HepG2 (cell line): Measurements from ENCODE around the gene SP8. TPM values are rescaled to one million over a fixed set of nuclear protein-coding genes. Genes with fewer than 3 reads are reported as not detected.

Source experiments
- CHD2 ChIP-seq: IDR thresholded peaks from 2 replicates; pipeline ENCODE4 v1.6.1; 2011; ENCODE audit warnings: low read depth, low read length, improper control_type of control experiment
- MAZ ChIP-seq, 2 experiments: sonication (generic) in 1 of 2; formaldehyde crosslinking in 1 of 2; IDR thresholded peaks; 2 replicates each; pipeline versions ENCODE4 v1.5.0 to v1.6.1; 2012 to 2020; ENCODE audit warnings: low read depth in 2 of 2, mild to moderate bottlenecking in 2 of 2, borderline replicate concordance in 1 of 2, improper control_type of control experiment in 1 of 2, low read length in 1 of 2, missing genetic modification reagents in 1 of 2, moderate library complexity in 1 of 2
- SETDB1 ChIP-seq: sonication (generic); formaldehyde crosslinking; IDR thresholded peaks from 2 replicates; pipeline ENCODE4 v1.5.1; 2020; ENCODE audit warnings: missing genetic modification reagents, mild to moderate bottlenecking, borderline replicate concordance
- polyA plus RNA-seq, 8 experiments: library from polyadenylated mRNA; depleted of rRNA in 3 of 8; stranded (reverse) in 7 of 8; unstranded in 1 of 8; fragments of >200 nt; fragmentation: Illumina TruSeq in 4 of 8; extraction: Trizol in 4 of 8; gene quantifications; 2 replicates each; pipeline versions ENCODE4 v1.2.1 to v1.2.3, GENCODE V29; 2011 to 2016; ENCODE audit warnings: low read depth in 4 of 8, missing spikeins in 1 of 8, mixed read lengths in 1 of 8; ENCODE audit not compliant: insufficient read depth in 1 of 8
- total RNA-seq, 5 experiments: library from RNA; depleted of rRNA; stranded (reverse); fragments of >200 nt; fragmentation: Illumina TruSeq; extraction: Trizol; gene quantifications; 2 replicates each; pipeline ENCODE4 v1.2.3, GENCODE V29; 2016; ENCODE audit warnings: low read depth in 1 of 5
- TF ChIP-seq, protein P1 (sequence below): sonication (generic); formaldehyde crosslinking; IDR thresholded peaks from 2 replicates; pipeline ENCODE4 v1.4.0; 2020; ENCODE audit warnings: missing genetic modification reagents
- TF ChIP-seq, protein P2 (sequence below): sonication (generic); formaldehyde crosslinking; IDR thresholded peaks from 2 replicates; pipeline ENCODE4 v1.5.1; 2020; ENCODE audit warnings: mild to moderate bottlenecking, moderate library complexity, missing genetic modification reagents
- TF ChIP-seq, protein P3 (sequence below): sonication (generic); formaldehyde crosslinking; IDR thresholded peaks from 2 replicates; pipeline ENCODE4 v1.4.0; 2020; ENCODE audit warnings: missing genetic modification reagents, borderline replicate concordance
- TF ChIP-seq, protein P4 (sequence below): sonication (generic); formaldehyde crosslinking; IDR thresholded peaks from 2 replicates; pipeline ENCODE4 v1.5.0; 2020; ENCODE audit warnings: mild to moderate bottlenecking, missing genetic modification reagents
- TF ChIP-seq, protein P5 (sequence below): sonication (generic); formaldehyde crosslinking; IDR thresholded peaks from 2 replicates; pipeline ENCODE4 v1.9.0; 2021; ENCODE audit warnings: missing genetic modification reagents, borderline replicate concordance

The SP8 gene
- total and polyA plus RNA-seq, 2 of the 13 experiments (the other 11 are each of a cell fraction or from before 2014, with no cell fraction given) = not detected

DNA sequence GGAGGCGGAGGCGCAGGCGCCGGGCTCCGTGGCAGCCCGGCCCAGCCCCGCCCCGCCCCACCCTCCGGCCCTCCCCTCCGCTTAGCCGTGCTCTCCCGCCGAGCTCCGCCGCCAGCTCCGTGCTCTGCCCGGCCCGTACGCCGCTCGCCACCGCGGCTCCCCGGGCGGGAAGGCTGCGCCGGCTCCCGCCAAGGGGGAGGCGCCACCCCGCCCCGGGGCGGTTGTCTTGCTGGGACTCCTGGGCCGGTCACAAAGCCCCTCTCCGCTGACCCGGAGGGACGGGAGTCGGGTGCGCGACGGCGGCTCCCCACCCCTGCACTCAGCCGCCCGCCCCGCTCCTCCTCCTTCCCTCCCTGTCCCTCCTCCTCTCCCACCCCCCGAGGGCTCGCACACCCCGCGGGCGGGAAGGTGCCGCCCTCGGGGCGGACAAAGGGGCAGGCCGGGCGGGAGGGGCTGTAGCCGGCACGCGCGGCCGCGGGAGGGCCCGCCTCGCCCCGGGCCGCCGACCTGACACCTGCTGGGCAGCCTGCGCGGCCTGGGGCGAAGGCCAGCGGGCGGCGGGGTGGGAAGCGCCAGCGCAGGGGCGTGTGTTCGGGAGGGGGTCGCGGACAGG is 11.5 kb upstream of the SP8 start (continued):
- TF ChIP-seq, protein P1, sequence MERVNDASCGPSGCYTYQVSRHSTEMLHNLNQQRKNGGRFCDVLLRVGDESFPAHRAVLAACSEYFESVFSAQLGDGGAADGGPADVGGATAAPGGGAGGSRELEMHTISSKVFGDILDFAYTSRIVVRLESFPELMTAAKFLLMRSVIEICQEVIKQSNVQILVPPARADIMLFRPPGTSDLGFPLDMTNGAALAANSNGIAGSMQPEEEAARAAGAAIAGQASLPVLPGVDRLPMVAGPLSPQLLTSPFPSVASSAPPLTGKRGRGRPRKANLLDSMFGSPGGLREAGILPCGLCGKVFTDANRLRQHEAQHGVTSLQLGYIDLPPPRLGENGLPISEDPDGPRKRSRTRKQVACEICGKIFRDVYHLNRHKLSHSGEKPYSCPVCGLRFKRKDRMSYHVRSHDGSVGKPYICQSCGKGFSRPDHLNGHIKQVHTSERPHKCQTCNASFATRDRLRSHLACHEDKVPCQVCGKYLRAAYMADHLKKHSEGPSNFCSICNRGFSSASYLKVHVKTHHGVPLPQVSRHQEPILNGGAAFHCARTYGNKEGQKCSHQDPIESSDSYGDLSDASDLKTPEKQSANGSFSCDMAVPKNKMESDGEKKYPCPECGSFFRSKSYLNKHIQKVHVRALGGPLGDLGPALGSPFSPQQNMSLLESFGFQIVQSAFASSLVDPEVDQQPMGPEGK (CRISPR knock-in tag) = peak; percentile 44; the same call in 1 of the 2 replicates
- TF ChIP-seq, protein P2, sequence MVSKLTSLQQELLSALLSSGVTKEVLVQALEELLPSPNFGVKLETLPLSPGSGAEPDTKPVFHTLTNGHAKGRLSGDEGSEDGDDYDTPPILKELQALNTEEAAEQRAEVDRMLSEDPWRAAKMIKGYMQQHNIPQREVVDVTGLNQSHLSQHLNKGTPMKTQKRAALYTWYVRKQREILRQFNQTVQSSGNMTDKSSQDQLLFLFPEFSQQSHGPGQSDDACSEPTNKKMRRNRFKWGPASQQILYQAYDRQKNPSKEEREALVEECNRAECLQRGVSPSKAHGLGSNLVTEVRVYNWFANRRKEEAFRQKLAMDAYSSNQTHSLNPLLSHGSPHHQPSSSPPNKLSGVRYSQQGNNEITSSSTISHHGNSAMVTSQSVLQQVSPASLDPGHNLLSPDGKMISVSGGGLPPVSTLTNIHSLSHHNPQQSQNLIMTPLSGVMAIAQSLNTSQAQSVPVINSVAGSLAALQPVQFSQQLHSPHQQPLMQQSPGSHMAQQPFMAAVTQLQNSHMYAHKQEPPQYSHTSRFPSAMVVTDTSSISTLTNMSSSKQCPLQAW = no peak
- TF ChIP-seq, protein P3, sequence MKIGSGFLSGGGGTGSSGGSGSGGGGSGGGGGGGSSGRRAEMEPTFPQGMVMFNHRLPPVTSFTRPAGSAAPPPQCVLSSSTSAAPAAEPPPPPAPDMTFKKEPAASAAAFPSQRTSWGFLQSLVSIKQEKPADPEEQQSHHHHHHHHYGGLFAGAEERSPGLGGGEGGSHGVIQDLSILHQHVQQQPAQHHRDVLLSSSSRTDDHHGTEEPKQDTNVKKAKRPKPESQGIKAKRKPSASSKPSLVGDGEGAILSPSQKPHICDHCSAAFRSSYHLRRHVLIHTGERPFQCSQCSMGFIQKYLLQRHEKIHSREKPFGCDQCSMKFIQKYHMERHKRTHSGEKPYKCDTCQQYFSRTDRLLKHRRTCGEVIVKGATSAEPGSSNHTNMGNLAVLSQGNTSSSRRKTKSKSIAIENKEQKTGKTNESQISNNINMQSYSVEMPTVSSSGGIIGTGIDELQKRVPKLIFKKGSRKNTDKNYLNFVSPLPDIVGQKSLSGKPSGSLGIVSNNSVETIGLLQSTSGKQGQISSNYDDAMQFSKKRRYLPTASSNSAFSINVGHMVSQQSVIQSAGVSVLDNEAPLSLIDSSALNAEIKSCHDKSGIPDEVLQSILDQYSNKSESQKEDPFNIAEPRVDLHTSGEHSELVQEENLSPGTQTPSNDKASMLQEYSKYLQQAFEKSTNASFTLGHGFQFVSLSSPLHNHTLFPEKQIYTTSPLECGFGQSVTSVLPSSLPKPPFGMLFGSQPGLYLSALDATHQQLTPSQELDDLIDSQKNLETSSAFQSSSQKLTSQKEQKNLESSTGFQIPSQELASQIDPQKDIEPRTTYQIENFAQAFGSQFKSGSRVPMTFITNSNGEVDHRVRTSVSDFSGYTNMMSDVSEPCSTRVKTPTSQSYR (CRISPR knock-in tag) = no peak
- no peak for TF ChIP-seq SETDB1
- TF ChIP-seq MAZ (IDR thresholded peaks at IDR 0.05; ENCODE audit: borderline replicate concordance, low read depth, low read length) = no peak
- TF ChIP-seq MAZ (CRISPR knock-in tag; IDR thresholded peaks at IDR 0.05; ENCODE audit: low read depth) = peak; percentile 54; the same call in 1 of the 2 replicates
- TF ChIP-seq, protein P4, sequence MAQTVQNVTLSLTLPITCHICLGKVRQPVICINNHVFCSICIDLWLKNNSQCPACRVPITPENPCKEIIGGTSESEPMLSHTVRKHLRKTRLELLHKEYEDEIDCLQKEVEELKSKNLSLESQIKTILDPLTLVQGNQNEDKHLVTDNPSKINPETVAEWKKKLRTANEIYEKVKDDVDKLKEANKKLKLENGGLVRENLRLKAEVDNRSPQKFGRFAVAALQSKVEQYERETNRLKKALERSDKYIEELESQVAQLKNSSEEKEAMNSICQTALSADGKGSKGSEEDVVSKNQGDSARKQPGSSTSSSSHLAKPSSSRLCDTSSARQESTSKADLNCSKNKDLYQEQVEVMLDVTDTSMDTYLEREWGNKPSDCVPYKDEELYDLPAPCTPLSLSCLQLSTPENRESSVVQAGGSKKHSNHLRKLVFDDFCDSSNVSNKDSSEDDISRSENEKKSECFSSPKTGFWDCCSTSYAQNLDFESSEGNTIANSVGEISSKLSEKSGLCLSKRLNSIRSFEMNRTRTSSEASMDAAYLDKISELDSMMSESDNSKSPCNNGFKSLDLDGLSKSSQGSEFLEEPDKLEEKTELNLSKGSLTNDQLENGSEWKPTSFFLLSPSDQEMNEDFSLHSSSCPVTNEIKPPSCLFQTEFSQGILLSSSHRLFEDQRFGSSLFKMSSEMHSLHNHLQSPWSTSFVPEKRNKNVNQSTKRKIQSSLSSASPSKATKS = no peak
- no peak for TF ChIP-seq CHD2
- TF ChIP-seq, protein P5, sequence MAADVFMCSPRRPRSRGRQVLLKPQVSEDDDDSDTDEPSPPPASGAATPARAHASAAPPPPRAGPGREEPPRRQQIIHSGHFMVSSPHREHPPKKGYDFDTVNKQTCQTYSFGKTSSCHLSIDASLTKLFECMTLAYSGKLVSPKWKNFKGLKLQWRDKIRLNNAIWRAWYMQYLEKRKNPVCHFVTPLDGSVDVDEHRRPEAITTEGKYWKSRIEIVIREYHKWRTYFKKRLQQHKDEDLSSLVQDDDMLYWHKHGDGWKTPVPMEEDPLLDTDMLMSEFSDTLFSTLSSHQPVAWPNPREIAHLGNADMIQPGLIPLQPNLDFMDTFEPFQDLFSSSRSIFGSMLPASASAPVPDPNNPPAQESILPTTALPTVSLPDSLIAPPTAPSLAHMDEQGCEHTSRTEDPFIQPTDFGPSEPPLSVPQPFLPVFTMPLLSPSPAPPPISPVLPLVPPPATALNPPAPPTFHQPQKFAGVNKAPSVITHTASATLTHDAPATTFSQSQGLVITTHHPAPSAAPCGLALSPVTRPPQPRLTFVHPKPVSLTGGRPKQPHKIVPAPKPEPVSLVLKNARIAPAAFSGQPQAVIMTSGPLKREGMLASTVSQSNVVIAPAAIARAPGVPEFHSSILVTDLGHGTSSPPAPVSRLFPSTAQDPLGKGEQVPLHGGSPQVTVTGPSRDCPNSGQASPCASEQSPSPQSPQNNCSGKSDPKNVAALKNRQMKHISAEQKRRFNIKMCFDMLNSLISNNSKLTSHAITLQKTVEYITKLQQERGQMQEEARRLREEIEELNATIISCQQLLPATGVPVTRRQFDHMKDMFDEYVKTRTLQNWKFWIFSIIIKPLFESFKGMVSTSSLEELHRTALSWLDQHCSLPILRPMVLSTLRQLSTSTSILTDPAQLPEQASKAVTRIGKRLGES (CRISPR knock-in tag) = no peak
